ENCODE results near the gene CRB1. TPM values are rescaled to one million over a fixed set of nuclear protein-coding genes. Genes with fewer than 3 reads are reported as not detected.

The CRB1 gene
- total and polyA plus RNA-seq, 2 of the 8 experiments (the other 6 are each of a cell fraction or from before 2014, with no cell fraction given), result 0.03 TPM; not detected in 1

DNA sequence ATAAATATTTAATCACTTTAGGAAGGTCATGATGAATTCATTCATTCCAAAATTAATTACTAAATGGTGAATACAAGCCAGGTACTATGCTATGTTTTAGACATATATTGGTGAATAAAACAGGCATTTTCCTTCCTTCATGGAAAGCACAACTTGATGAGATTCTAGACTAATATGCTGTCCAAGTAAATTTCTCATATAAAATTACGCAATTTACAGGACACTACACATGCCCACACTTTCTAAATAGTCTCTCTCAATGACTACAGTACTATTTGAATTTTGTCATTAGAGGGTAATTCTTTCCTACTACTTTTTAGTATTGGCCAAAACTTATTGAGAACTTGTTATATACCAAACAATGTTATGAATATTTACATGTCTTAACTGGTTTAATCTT, 150.6 kb downstream of the CRB1 start:
- Histone ChIP-seq H3K18ac (ENCODE audit: extremely low read depth, low read length) (no peak overlapping the region), H3K79me1 (ENCODE audit: low read depth, low read length) (no peaks in the 10 kb centered on the region), H3K56ac (replicated peaks; ENCODE audit: insufficient read length, low read depth, low read length) (no peak overlapping the region), H4K8ac (ENCODE audit: extremely low read depth, insufficient read depth, low read length) (no peak overlapping the region), H4K5ac (ENCODE audit: insufficient read length, low read depth, low read length) (no peak overlapping the region), H3K36me3 (ENCODE audit: control insufficient read depth in 2 of 4, insufficient read depth in 4 of 4, low read length in 3 of 4) (no peaks in the 10 kb centered on the region), H2AK5ac (ENCODE audit: low read depth, low read length) (no peak overlapping the region), H3K23ac (ENCODE audit: insufficient read length) (no peak overlapping the region), H3K9me3 (ENCODE audit: insufficient read depth in 2 of 2, low read depth in 1 of 2, low read length in 1 of 2) (no peaks in the 10 kb centered on the region), H3K9ac (replicated peaks in 1 of 4; ENCODE audit: extremely low read depth in 1 of 4, low read depth in 3 of 4, low read length in 3 of 4) (no peak overlapping the region), H3K79me2 (ENCODE audit: control insufficient read depth in 1 of 2, insufficient read depth in 2 of 2, low read length in 2 of 2) (no peaks in the 10 kb centered on the region), H3K23me2 (ENCODE audit: low read depth, low read length) (no peaks in the 10 kb centered on the region), H3K4me3 (ENCODE audit: extremely low read depth in 1 of 4, insufficient read depth in 2 of 4, low read depth in 3 of 4, low read length in 4 of 4) (no peak overlapping the region), H4K91ac (replicated peaks; ENCODE audit: insufficient read length, low read length) (no peak overlapping the region), H4K20me1 (replicated peaks in 1 of 2; ENCODE audit: control insufficient read depth in 1 of 2, insufficient read depth in 2 of 2, low read length in 2 of 2) (no peaks in the 10 kb centered on the region), H2BK20ac (ENCODE audit: low read length) (no peak overlapping the region), H3K14ac (ENCODE audit: insufficient read length) (no peak overlapping the region), H3K27me3 (replicated peaks in 1 of 4; ENCODE audit: control insufficient read depth in 3 of 4, extremely low read depth in 1 of 4, insufficient read depth in 3 of 4, low read length in 3 of 4) (no peaks in the 10 kb centered on the region), H2BK5ac (ENCODE audit: low read depth, low read length) (no peak overlapping the region), H2AFZ (ENCODE audit: low read length) (no peak overlapping the region), H3K4ac (replicated peaks; ENCODE audit: insufficient read length, low read depth, low read length) (no peak overlapping the region), H2BK12ac (ENCODE audit: low read depth, low read length) (no peak overlapping the region), H2BK15ac (ENCODE audit: low read length) (no peak overlapping the region), H3K4me2 (ENCODE audit: insufficient read depth in 1 of 2, low read depth in 2 of 2, low read length in 2 of 2) (no peak overlapping the region), H2BK120ac (replicated peaks; ENCODE audit: low read depth, low read length) (no peak overlapping the region), H3K27ac (ENCODE audit: low read depth, low read length) (no peak overlapping the region), H3K4me1 (replicated peaks in 1 of 4; ENCODE audit: control insufficient read depth in 3 of 4, insufficient read depth in 4 of 4, low read length in 3 of 4) (no peaks in the 10 kb centered on the region)
- ChIA-PET POLR2A (ENCODE audit: partially characterized antibody) (no interaction called here), CTCF (ENCODE audit: partially characterized antibody) (interaction anchor here (0.8 to 1.0 kb wide), 2 partner anchors 20 to 29 kb away, joined by 3 to 4 read pairs; no protein-coding TSS in a partner anchor)
- FAIRE-seq (no peak), DNase-seq (ENCODE audit: low read depth in 1 of 2, low spot score in 2 of 2) (no peak)
- 97% methylated on average over 1 of the region's 1 CpG; no CpG with 5 or more reads in 1 of the 2 experiments for WGBS, 2 experiments (ENCODE audit: extremely low coverage in 1 of 2, insufficient coverage in 1 of 2, insufficient read length in 1 of 2, insufficient replicate concordance in 2 of 2, low coverage in 1 of 2, low lambda C conversion rate in 2 of 2, missing lambda C conversion rate in 1 of 2)
- no peak for TF ChIP-seq SIX5 (IDR thresholded peaks at IDR 0.05; ENCODE audit: low read depth, low read length)
- no peak for TF ChIP-seq ATF3 (IDR thresholded peaks at IDR 0.05; ENCODE audit: insufficient read depth, low read depth, low read length)
- no peak for TF ChIP-seq RFX5 (IDR thresholded peaks at IDR 0.05; ENCODE audit: borderline replicate concordance, low read depth, low read length)
- no peak for TF ChIP-seq CHD1 (IDR thresholded peaks at IDR 0.05; ENCODE audit: low read depth, low read length)
- TF ChIP-seq HDAC6 (IDR thresholded peaks at IDR 0.05; ENCODE audit: low read depth, low read length), result no peak
- no peak for TF ChIP-seq NANOG (IDR thresholded peaks at IDR 0.05; ENCODE audit: insufficient read depth, low read depth, low read length, poor library complexity, severe bottlenecking)
- TF ChIP-seq BACH1 (IDR thresholded peaks at IDR 0.05; ENCODE audit: low read length), result no peak
- no peak for TF ChIP-seq POU5F1 (IDR thresholded peaks at IDR 0.05; ENCODE audit: low read depth, low read length)
- no peak for TF ChIP-seq KDM1A (IDR thresholded peaks at IDR 0.05; ENCODE audit: borderline replicate concordance, low read length)
- TF ChIP-seq CBX8 (IDR thresholded peaks at IDR 0.05; ENCODE audit: borderline replicate concordance, low read depth, low read length), result no peak
- TF ChIP-seq, protein P1, sequence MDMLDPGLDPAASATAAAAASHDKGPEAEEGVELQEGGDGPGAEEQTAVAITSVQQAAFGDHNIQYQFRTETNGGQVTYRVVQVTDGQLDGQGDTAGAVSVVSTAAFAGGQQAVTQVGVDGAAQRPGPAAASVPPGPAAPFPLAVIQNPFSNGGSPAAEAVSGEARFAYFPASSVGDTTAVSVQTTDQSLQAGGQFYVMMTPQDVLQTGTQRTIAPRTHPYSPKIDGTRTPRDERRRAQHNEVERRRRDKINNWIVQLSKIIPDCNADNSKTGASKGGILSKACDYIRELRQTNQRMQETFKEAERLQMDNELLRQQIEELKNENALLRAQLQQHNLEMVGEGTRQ (IDR thresholded peaks at IDR 0.05; ENCODE audit: low read length), result no peak
- no peak for TF ChIP-seq GABPA (IDR thresholded peaks at IDR 0.05; ENCODE audit: borderline replicate concordance, insufficient read depth, low read length)
- no peak for TF ChIP-seq JUND (IDR thresholded peaks at IDR 0.05; ENCODE audit: low read length)
- no peak for TF ChIP-seq CEBPB (IDR thresholded peaks at IDR 0.05; ENCODE audit: low read depth, low read length)
